Hepatocyte (in vitro differentiated cells): ENCODE measurements around the gene NUDT10. TPM values are rescaled to one million over a fixed set of nuclear protein-coding genes. Genes with fewer than 3 reads are reported as not detected.

ENCODE experiments used
- DNase-seq: peaks from one replicate; pipeline ENCODE4 v3.0.0-alpha.2; 2016; ENCODE audit warnings: low spot score
- H2AFZ ChIP-seq: fragments of 200-600 bp; sonication (generic); 2 replicates; pipeline ENCODE4 v1.6.0; 2016; ENCODE audit warnings: antibody characterized with exemption, mild to moderate bottlenecking
- H3K27ac ChIP-seq: fragments of 200-600 bp; sonication (generic); 2 replicates; pipeline ENCODE4 v1.5.1; 2016; ENCODE audit warnings: mild to moderate bottlenecking
- H3K27me3 ChIP-seq: fragments of 200-600 bp; sonication (generic); 2 replicates; pipeline ENCODE4 v1.6.1; 2016
- H3K36me3 ChIP-seq: fragments of 200-600 bp; sonication (generic); replicated peaks from 2 replicates; pipeline ENCODE4 v1.5.1; 2016; ENCODE audit warnings: low read depth; ENCODE audit not compliant: insufficient read depth
- H3K4me1 ChIP-seq: fragments of 200-600 bp; sonication (generic); 2 replicates; pipeline ENCODE4 v1.5.1; 2016; ENCODE audit warnings: mild to moderate bottlenecking, moderate library complexity; ENCODE audit not compliant: insufficient read depth
- H3K4me2 ChIP-seq: fragments of 200-600 bp; sonication (generic); 2 replicates; pipeline ENCODE4 v1.6.0; 2016
- H3K4me3 ChIP-seq: fragments of 200-600 bp; sonication (generic); 2 replicates; pipeline ENCODE4 v1.5.1; 2016; ENCODE audit warnings: mild to moderate bottlenecking
- H3K79me2 ChIP-seq: fragments of 200-600 bp; sonication (generic); 2 replicates; pipeline ENCODE4 v1.6.0; 2017; ENCODE audit warnings: mild to moderate bottlenecking
- H3K9me2 ChIP-seq: fragments of 200-600 bp; sonication (generic); replicated peaks from 2 replicates; pipeline ENCODE4 v1.6.0; 2017; ENCODE audit warnings: mild to moderate bottlenecking; ENCODE audit not compliant: insufficient read depth
- H3K9me3 ChIP-seq: fragments of 200-600 bp; sonication (generic); 2 replicates; pipeline ENCODE4 v1.5.1; 2016; ENCODE audit warnings: low read depth, mild to moderate bottlenecking
- H4K20me1 ChIP-seq: fragments of 200-600 bp; sonication (generic); 2 replicates; pipeline ENCODE4 v1.6.0; 2016; ENCODE audit warnings: mild to moderate bottlenecking; ENCODE audit not compliant: insufficient read depth, poor library complexity, severe bottlenecking
- CTCF ChIP-seq: fragments of 200-600 bp; sonication (generic); IDR thresholded peaks from 2 replicates; pipeline ENCODE4 v1.5.1; 2016; ENCODE audit warnings: antibody characterized with exemption, mild to moderate bottlenecking; ENCODE audit not compliant: poor library complexity
- EZH2 ChIP-seq: fragments of 200-600 bp; sonication (generic); IDR thresholded peaks from 2 replicates; pipeline ENCODE4 v1.6.1; 2016; ENCODE audit warnings: antibody characterized with exemption, mild to moderate bottlenecking, borderline replicate concordance
- EZH2phosphoT487 ChIP-seq: fragments of 200-600 bp; sonication (generic); IDR thresholded peaks from one replicate; pipeline ENCODE4 v1.6.1; 2018; ENCODE audit warnings: antibody characterized with exemption, mild to moderate bottlenecking, low read depth, moderate library complexity; ENCODE audit not compliant: unreplicated experiment, severe bottlenecking
- WGBS: methylation state at CpG from one replicate; pipeline ENCODE4 v1.1.6; 2016; ENCODE audit warnings: low lambda C conversion rate; ENCODE audit errors: missing lambda C conversion rate; 5-methylcytosine and 5-hydroxymethylcytosine counted together
- polyA plus RNA-seq: library from polyadenylated mRNA; unstranded; fragments of >200 nt; fragmentation: Nextera tagmentation; extraction: Ambion mirVana; gene quantifications from 2 replicates; pipeline ENCODE4 v1.2.1, GENCODE V29; 2016
- total RNA-seq: library from RNA; depleted of rRNA; stranded (reverse); fragments of >200 nt; gene quantifications from 2 replicates; pipeline ENCODE4 v1.2.3, GENCODE V29; 2014

The NUDT10 gene
- total RNA-seq, result 5.3 and 6.4 TPM in 2 replicates
- polyA plus RNA-seq, result 4.5 and 4.6 TPM in 2 replicates

GRCh38 chrX:51332188-51332942, at the start of gene NUDT10:
TSS of gene NUDT10 (plus strand) at chrX:51332822. CDS start at chrX:51332966, 144 bp downstream.
- Histone ChIP-seq H3K4me3 (peak within 1 kb of the TSS; percentile 36), H3K4me2 (peak within 1 kb of the TSS; percentile 80), H3K4me1 (no peaks in the 10 kb centered on the region), H3K36me3 (no peaks in the 10 kb centered on the region), H2AFZ (peak within 1 kb of the TSS; percentile 31), H3K9me3 (no peaks in the 10 kb centered on the region), H3K9me2 (no peaks in the 10 kb centered on the region), H3K27ac (no peak within 1 kb of the TSS), H4K20me1 (no peaks in the 10 kb centered on the region), H3K27me3 (peaks cover 7% of the 10 kb centered on the region), H3K79me2 (no peaks in the 10 kb centered on the region)
- peak; percentile 72 for DNase-seq
- TF ChIP-seq EZH2 (no peak), CTCF (no peak), EZH2phosphoT487 (no peak)
- 55% methylated on average over 30 of the region's 68 CpGs for WGBS

GRCh38 chrX:51292421-51292820, 40.2 kb upstream of the NUDT10 start:
- no peaks in the 10 kb centered on the region for H3K9me2 ChIP-seq
- no peak overlapping the region for H3K4me3 ChIP-seq
- no peak for DNase-seq
- H2AFZ ChIP-seq, result no peak overlapping the region
- WGBS, result 68% methylated on average over 3 of the region's 3 CpGs
- H3K9me3 ChIP-seq, result no peaks in the 10 kb centered on the region
- no peaks in the 10 kb centered on the region for H4K20me1 ChIP-seq
- no peak overlapping the region for H3K4me2 ChIP-seq
- TF ChIP-seq EZH2 (no peak), CTCF (no peak), EZH2phosphoT487 (no peak)
- H3K36me3 ChIP-seq, result no peaks in the 10 kb centered on the region
- H3K4me1 ChIP-seq, result no peaks in the 10 kb centered on the region
- no peak overlapping the region for H3K27ac ChIP-seq
- H3K27me3 ChIP-seq, result no peaks in the 10 kb centered on the region
- no peaks in the 10 kb centered on the region for H3K79me2 ChIP-seq

GRCh38 chrX:51296138-51296537, 36.5 kb upstream of the NUDT10 start:
- H4K20me1 ChIP-seq, result no peaks in the 10 kb centered on the region

More at GRCh38 chrX:51296138-51296537, 36.5 kb upstream of the NUDT10 start:
- Histone ChIP-seq H3K27ac (no peak overlapping the region), H3K36me3 (no peaks in the 10 kb centered on the region), H3K79me2 (no peaks in the 10 kb centered on the region), H3K9me3 (no peaks in the 10 kb centered on the region), H3K4me1 (no peaks in the 10 kb centered on the region), H3K4me3 (no peak overlapping the region), H2AFZ (no peak overlapping the region), H3K4me2 (no peak overlapping the region), H3K27me3 (no peaks in the 10 kb centered on the region), H3K9me2 (no peaks in the 10 kb centered on the region)
- 79% methylated on average over 2 of the region's 2 CpGs for WGBS
- no peak for DNase-seq
- TF ChIP-seq EZH2, result no peak
- no peak for TF ChIP-seq CTCF
- TF ChIP-seq EZH2phosphoT487, result no peak
